B cell (primary cell): Measurements from ENCODE around the gene CEP250.

ENCODE experiments used
- CTCF ChIP-seq: fragments of 200-600 bp; IDR thresholded peaks from one replicate; pipeline ENCODE4 v1.8.0; 2022; ENCODE audit warnings: antibody characterized with exemption, mild to moderate bottlenecking
- EZH2 ChIP-seq: IDR thresholded peaks from 2 replicates; pipeline ENCODE4 v1.6.1; 2012; ENCODE audit warnings: borderline replicate concordance, low read depth, mild to moderate bottlenecking, moderate library complexity, low read length; ENCODE audit not compliant: insufficient read depth, poor library complexity, severe bottlenecking

- TF ChIP-seq EZH2 (no peak), CTCF (no peak)
Measured at GRCh38 chr20:35479798-35480197, 24.4 kb downstream of the CEP250 start.
